ENCODE measurements around the gene CDC7.

CDC7 gene

DNA sequence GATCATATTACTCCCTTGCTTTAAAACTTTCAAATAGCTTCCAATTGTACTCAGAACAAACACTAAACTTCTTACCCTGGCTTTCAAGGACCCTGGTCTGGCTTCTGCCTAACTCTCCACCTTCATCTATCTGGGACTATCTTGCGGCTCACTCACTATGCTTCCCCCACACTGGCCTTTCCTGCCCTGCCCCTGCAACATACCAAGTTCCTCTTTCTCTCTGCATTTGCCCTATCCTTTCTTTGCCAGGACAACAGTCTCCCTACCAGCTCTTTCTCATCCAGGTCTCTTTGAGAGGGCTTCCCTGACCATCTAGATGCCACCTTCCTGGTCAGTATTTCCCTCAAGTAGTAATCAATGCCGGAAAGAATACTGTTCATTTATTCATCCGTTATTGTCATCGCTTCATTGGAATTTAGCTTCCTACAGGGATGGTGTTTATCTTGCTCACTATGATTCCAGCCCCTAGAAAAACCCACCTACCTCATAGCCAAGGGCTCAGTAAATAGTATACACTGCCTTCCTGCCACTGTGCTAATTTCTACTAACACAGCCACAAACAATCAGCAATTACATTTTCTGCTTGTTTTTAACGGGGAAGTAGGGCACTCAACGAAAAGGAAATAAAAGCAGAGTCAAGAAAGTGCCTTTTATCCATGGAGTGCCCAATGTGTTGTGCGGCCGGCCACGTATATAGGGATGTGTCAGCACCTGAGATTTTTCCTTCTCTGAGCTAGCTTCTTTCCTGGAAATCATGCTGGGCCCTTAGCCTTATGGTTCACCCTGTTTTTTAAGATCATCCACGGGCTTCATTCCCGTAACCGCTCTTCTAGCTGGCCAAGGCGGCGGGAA, 521 bp upstream of the CDC7 start:
- no peaks in the 10 kb centered on the region for H3K9me3 ChIP-seq (ENCODE audit: control insufficient read depth, low read length)
- H3K9ac ChIP-seq (ENCODE audit: low read length) = peak overlapping the region; percentile 56
- peak overlapping the region; percentile 70 for H3K4me3 ChIP-seq (ENCODE audit: low read length)
- no peaks in the 10 kb centered on the region for H3K4me1 ChIP-seq (ENCODE audit: control insufficient read depth, insufficient read depth, low read length)
- H3K36me3 ChIP-seq (ENCODE audit: control insufficient read depth, insufficient read depth, low read length) = no peaks in the 10 kb centered on the region
- no peaks in the 10 kb centered on the region for H3K27me3 ChIP-seq (ENCODE audit: control insufficient read depth, insufficient read depth, low read length)

DNA sequence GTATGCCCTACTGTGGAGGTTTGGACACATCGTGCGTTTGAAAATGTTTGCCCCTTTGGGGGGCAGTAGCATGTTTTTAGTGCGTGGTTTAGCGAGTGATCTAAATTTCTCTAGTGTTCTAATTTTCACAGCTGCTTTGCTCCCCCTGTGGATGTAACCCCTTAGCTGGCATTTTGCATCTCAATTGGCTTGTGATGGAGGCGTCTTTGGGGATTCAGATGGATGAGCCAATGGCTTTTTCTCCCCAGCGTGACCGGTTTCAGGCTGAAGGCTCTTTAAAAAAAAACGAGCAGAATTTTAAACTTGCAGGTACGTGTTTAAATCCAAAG, 836 bp downstream of the CDC7 start:
- no peaks in the 10 kb centered on the region for H3K4me1 ChIP-seq (ENCODE audit: control insufficient read depth, insufficient read depth, low read length)
- no peaks in the 10 kb centered on the region for H3K36me3 ChIP-seq (ENCODE audit: control insufficient read depth, insufficient read depth, low read length)
- H3K9ac ChIP-seq (ENCODE audit: low read length) = peak overlapping the region; percentile 56
- H3K27me3 ChIP-seq (ENCODE audit: control insufficient read depth, insufficient read depth, low read length) = no peaks in the 10 kb centered on the region
- no peaks in the 10 kb centered on the region for H3K9me3 ChIP-seq (ENCODE audit: control insufficient read depth, low read length)
- H3K4me3 ChIP-seq (ENCODE audit: low read length) = peak overlapping the region; percentile 70

DNA sequence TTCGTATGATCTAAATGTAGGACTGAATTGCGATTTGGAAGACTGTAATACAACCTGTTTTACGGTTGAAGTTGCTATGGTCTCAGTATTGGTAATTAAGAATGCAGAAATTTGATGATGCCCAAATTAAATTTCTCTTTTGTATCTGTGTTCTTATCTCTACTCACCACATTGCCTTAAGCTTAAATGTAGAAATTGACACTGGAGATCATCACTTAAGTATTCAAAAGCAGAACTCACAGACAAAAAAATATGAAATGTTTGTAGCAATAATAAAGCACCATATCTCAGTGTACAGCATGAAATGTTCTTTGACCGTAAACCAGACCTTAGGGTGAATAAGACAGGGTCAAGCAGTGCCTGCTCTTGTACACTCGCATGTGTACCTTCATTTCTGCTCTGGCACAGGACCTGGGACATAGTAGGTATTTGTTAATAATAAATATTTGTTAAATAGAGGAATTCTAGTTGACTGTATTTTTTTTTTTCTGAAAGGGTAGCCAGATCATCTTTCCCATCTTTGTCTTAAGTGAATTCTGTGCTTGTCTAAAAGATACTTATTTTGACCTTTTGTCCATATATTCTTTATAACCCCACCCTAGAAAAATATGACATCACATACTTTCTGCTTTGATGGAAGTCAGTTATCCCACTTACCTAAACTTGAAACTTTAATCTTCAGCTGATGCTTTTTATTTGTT, 1.5 kb downstream of the CDC7 start:
- Histone ChIP-seq H3K9me3 (ENCODE audit: control insufficient read depth, low read length) (no peaks in the 10 kb centered on the region), H3K4me3 (ENCODE audit: low read length) (no peak overlapping the region), H3K9ac (ENCODE audit: low read length) (peak overlapping the region; percentile 56), H3K4me1 (ENCODE audit: control insufficient read depth, insufficient read depth, low read length) (no peaks in the 10 kb centered on the region), H3K36me3 (ENCODE audit: control insufficient read depth, insufficient read depth, low read length) (no peaks in the 10 kb centered on the region), H3K27me3 (ENCODE audit: control insufficient read depth, insufficient read depth, low read length) (no peaks in the 10 kb centered on the region)

GRCh38 chr1:91502672-91503184, 2.1 kb downstream of the CDC7 start:
- no peaks in the 10 kb centered on the region for H3K9me3 ChIP-seq (ENCODE audit: control insufficient read depth, low read length)
- no peaks in the 10 kb centered on the region for H3K4me1 ChIP-seq (ENCODE audit: control insufficient read depth, insufficient read depth, low read length)
- H3K9ac ChIP-seq (ENCODE audit: low read length) = no peak overlapping the region
- H3K4me3 ChIP-seq (ENCODE audit: low read length) = no peak overlapping the region
- H3K36me3 ChIP-seq (ENCODE audit: control insufficient read depth, insufficient read depth, low read length) = no peaks in the 10 kb centered on the region
- no peaks in the 10 kb centered on the region for H3K27me3 ChIP-seq (ENCODE audit: control insufficient read depth, insufficient read depth, low read length)

- Histone ChIP-seq H3K9me3 (ENCODE audit: control insufficient read depth, low read length) (no peaks in the 10 kb centered on the region), H3K27me3 (ENCODE audit: control insufficient read depth, insufficient read depth, low read length) (no peaks in the 10 kb centered on the region), H3K4me1 (ENCODE audit: control insufficient read depth, insufficient read depth, low read length) (no peaks in the 10 kb centered on the region), H3K36me3 (ENCODE audit: control insufficient read depth, insufficient read depth, low read length) (no peaks in the 10 kb centered on the region), H3K4me3 (ENCODE audit: low read length) (no peak overlapping the region), H3K9ac (ENCODE audit: low read length) (no peak overlapping the region)
Observed at GRCh38 chr1:91503332-91503900, 2.8 kb downstream of the CDC7 start.

GRCh38 chr1:91503975-91504530, 3.4 kb downstream of the CDC7 start:
- no peaks in the 10 kb centered on the region for H3K36me3 ChIP-seq (ENCODE audit: control insufficient read depth, insufficient read depth, low read length)
- no peaks in the 10 kb centered on the region for H3K27me3 ChIP-seq (ENCODE audit: control insufficient read depth, insufficient read depth, low read length)
- H3K9me3 ChIP-seq (ENCODE audit: control insufficient read depth, low read length) = no peaks in the 10 kb centered on the region
- H3K4me3 ChIP-seq (ENCODE audit: low read length) = no peak overlapping the region
- H3K4me1 ChIP-seq (ENCODE audit: control insufficient read depth, insufficient read depth, low read length) = no peaks in the 10 kb centered on the region
- H3K9ac ChIP-seq (ENCODE audit: low read length) = no peak overlapping the region

DNA sequence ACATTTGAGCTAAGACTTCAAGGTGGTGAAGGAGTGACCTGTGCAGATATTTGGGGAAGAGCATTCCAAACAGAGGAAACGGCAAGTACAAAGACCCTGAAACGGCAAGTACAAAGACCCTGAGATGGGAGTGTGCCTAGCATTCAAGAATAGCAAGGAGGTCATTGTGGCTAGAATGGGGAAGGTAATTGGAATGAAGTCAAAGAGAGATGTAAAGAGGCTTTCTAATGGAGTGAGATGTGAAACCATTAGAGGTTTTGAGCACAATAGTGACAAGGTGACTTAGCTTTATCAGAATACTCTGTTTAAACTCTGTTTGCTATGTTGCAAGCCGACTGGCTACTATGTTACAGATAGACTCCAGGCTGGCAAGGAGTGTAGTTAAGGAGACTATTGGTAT, 4.4 kb downstream of the CDC7 start:
- no peak overlapping the region for H3K4me3 ChIP-seq (ENCODE audit: low read length)
- H3K27me3 ChIP-seq (ENCODE audit: control insufficient read depth, insufficient read depth, low read length) = no peaks in the 10 kb centered on the region
- H3K36me3 ChIP-seq (ENCODE audit: control insufficient read depth, insufficient read depth, low read length) = no peaks in the 10 kb centered on the region
- H3K4me1 ChIP-seq (ENCODE audit: control insufficient read depth, insufficient read depth, low read length) = no peaks in the 10 kb centered on the region
- no peaks in the 10 kb centered on the region for H3K9me3 ChIP-seq (ENCODE audit: control insufficient read depth, low read length)
- H3K9ac ChIP-seq (ENCODE audit: low read length) = no peak overlapping the region

GRCh38 chr1:91506071-91506470, 5.4 kb downstream of the CDC7 start:
- no peak overlapping the region for H3K4me3 ChIP-seq (ENCODE audit: low read length)
- H3K27me3 ChIP-seq (ENCODE audit: control insufficient read depth, insufficient read depth, low read length) = no peaks in the 10 kb centered on the region
- no peak overlapping the region for H3K9ac ChIP-seq (ENCODE audit: low read length)
- no peaks in the 10 kb centered on the region for H3K36me3 ChIP-seq (ENCODE audit: control insufficient read depth, insufficient read depth, low read length)
- H3K4me1 ChIP-seq (ENCODE audit: control insufficient read depth, insufficient read depth, low read length) = no peaks in the 10 kb centered on the region
- no peaks in the 10 kb centered on the region for H3K9me3 ChIP-seq (ENCODE audit: control insufficient read depth, low read length)

- H3K9ac ChIP-seq (ENCODE audit: low read length) = no peak overlapping the region
- H3K36me3 ChIP-seq (ENCODE audit: control insufficient read depth, insufficient read depth, low read length) = no peaks in the 10 kb centered on the region
- no peaks in the 10 kb centered on the region for H3K9me3 ChIP-seq (ENCODE audit: control insufficient read depth, low read length)
- H3K4me3 ChIP-seq (ENCODE audit: low read length) = no peak overlapping the region
- no peaks in the 10 kb centered on the region for H3K27me3 ChIP-seq (ENCODE audit: control insufficient read depth, insufficient read depth, low read length)
- no peaks in the 10 kb centered on the region for H3K4me1 ChIP-seq (ENCODE audit: control insufficient read depth, insufficient read depth, low read length)
Observed at GRCh38 chr1:91507328-91507727, 6.7 kb downstream of the CDC7 start.

DNA sequence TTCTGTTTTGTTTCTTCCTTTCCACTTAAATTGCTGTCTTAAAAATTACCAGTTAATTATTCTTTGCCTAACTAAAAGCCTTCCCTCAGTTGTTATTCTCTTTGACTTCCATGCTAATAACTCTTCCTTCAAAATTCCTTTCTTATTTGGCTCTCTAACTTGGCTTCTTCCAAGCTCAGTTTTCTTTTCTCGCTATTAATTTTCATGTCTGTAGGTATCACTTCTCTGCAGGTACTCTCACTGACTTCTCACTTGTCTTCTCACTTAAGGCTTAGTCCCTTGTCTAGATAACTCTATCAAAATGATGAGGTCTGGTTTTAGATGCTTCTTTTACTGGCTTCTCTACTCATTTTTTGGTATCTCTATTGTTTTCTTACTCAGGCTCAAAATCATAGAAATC, 10.1 kb downstream of the CDC7 start:
- Histone ChIP-seq H3K9me3 (ENCODE audit: control insufficient read depth, low read length) (no peaks in the 10 kb centered on the region), H3K36me3 (ENCODE audit: control insufficient read depth, insufficient read depth, low read length) (no peaks in the 10 kb centered on the region), H3K4me1 (ENCODE audit: control insufficient read depth, insufficient read depth, low read length) (no peaks in the 10 kb centered on the region), H3K9ac (ENCODE audit: low read length) (no peak overlapping the region), H3K27me3 (ENCODE audit: control insufficient read depth, insufficient read depth, low read length) (no peaks in the 10 kb centered on the region), H3K4me3 (ENCODE audit: low read length) (no peak overlapping the region)

GRCh38 chr1:91511386-91511785, 10.7 kb downstream of the CDC7 start:
- Histone ChIP-seq H3K27me3 (ENCODE audit: control insufficient read depth, insufficient read depth, low read length) (no peaks in the 10 kb centered on the region), H3K36me3 (ENCODE audit: control insufficient read depth, insufficient read depth, low read length) (no peaks in the 10 kb centered on the region), H3K4me1 (ENCODE audit: control insufficient read depth, insufficient read depth, low read length) (no peaks in the 10 kb centered on the region), H3K9ac (ENCODE audit: low read length) (no peak overlapping the region), H3K4me3 (ENCODE audit: low read length) (no peak overlapping the region), H3K9me3 (ENCODE audit: control insufficient read depth, low read length) (no peaks in the 10 kb centered on the region)

- no peaks in the 10 kb centered on the region for H3K36me3 ChIP-seq (ENCODE audit: control insufficient read depth, insufficient read depth, low read length)
- H3K27me3 ChIP-seq (ENCODE audit: control insufficient read depth, insufficient read depth, low read length) = no peaks in the 10 kb centered on the region
Observed at GRCh38 chr1:91513160-91513559, 12.5 kb downstream of the CDC7 start.

More at GRCh38 chr1:91513160-91513559, 12.5 kb downstream of the CDC7 start:
- no peaks in the 10 kb centered on the region for H3K4me1 ChIP-seq (ENCODE audit: control insufficient read depth, insufficient read depth, low read length)
- H3K9me3 ChIP-seq (ENCODE audit: control insufficient read depth, low read length) = no peaks in the 10 kb centered on the region
- H3K9ac ChIP-seq (ENCODE audit: low read length) = no peak overlapping the region
- no peak overlapping the region for H3K4me3 ChIP-seq (ENCODE audit: low read length)
